Calu3 (cell line): Measurements from ENCODE around the gene TEC. TPM values are rescaled to one million over a fixed set of nuclear protein-coding genes. Genes with fewer than 3 reads are reported as not detected.

ENCODE experiments used
- BruUV-seq: library from RNA; stranded (reverse); fragments of 400-500 nt; replicated peaks from 2 replicates; lab custom pipeline; 2021; lab: Mats Ljungman, UMichigan
- CTCF ChIA-PET: fragments of 300-600 bp; sonication (Branson Sonifier 250); formaldehyde crosslinking; loops from one replicate; lab custom pipeline; 2022; ENCODE audit warnings: antibody characterized with exemption; lab: Charles Lee
- DNase-seq: peaks from one replicate; pipeline ENCODE4 v3.0.0; 2022
- H3K27ac Mint-ChIP-seq: one replicate; pipeline ENCODE4 v1.8.0; 2022; ENCODE audit warnings: mixed read lengths; ENCODE audit not compliant: unreplicated experiment
- H3K27me3 Mint-ChIP-seq: one replicate; pipeline ENCODE4 v1.8.0; 2022; ENCODE audit warnings: mixed read lengths; ENCODE audit not compliant: unreplicated experiment
- H3K36me3 Mint-ChIP-seq: one replicate; pipeline ENCODE4 v1.8.0; 2022; ENCODE audit warnings: mild to moderate bottlenecking, moderate library complexity, mixed read lengths; ENCODE audit not compliant: insufficient read depth, unreplicated experiment
- H3K4me1 Mint-ChIP-seq: one replicate; pipeline ENCODE4 v1.8.0; 2022; ENCODE audit warnings: mild to moderate bottlenecking, low read depth, mixed read lengths; ENCODE audit not compliant: unreplicated experiment
- H3K4me3 Mint-ChIP-seq: one replicate; pipeline ENCODE4 v1.8.0; 2022; ENCODE audit warnings: mild to moderate bottlenecking, low read depth, moderate library complexity, mixed read lengths; ENCODE audit not compliant: unreplicated experiment
- H3K9me3 Mint-ChIP-seq: one replicate; pipeline ENCODE4 v1.8.0; 2022; ENCODE audit warnings: low read depth, mixed read lengths; ENCODE audit not compliant: unreplicated experiment
- intact Hi-C: fragments of 100-400 bp; cut with micrococcal nuclease; formaldehyde crosslinking; loops from one replicate; pipeline ENCODE4 v1.10.0; 2022; ENCODE audit not compliant: unreplicated experiment
- total RNA-seq: library from RNA; stranded (reverse); gene quantifications from 2 replicates; pipeline ENCODE4 v1.2.3, GENCODE V29; 2022
- TF ChIP-seq, protein P1 (sequence below): fragments of 200-600 bp; IDR thresholded peaks from one replicate; pipeline ENCODE4 v1.8.0; 2022; ENCODE audit warnings: antibody characterized with exemption; ENCODE audit not compliant: unreplicated experiment

Gene TEC
- total RNA-seq, 1 experiment from 2014 or later = 3.2 TPM

- CTCF ChIA-PET = no interaction called here
- intact Hi-C loops = no loop called here
- H3K27me3 Mint-ChIP-seq = no peaks in the 10 kb centered on the region
- H3K27ac Mint-ChIP-seq = no peak overlapping the region
- H3K4me3 Mint-ChIP-seq = no peak overlapping the region
- no TSS peak for BruUV-seq
- H3K36me3 Mint-ChIP-seq = no peaks in the 10 kb centered on the region
- H3K4me1 Mint-ChIP-seq = no peaks in the 10 kb centered on the region
- TF ChIP-seq, protein P1, sequence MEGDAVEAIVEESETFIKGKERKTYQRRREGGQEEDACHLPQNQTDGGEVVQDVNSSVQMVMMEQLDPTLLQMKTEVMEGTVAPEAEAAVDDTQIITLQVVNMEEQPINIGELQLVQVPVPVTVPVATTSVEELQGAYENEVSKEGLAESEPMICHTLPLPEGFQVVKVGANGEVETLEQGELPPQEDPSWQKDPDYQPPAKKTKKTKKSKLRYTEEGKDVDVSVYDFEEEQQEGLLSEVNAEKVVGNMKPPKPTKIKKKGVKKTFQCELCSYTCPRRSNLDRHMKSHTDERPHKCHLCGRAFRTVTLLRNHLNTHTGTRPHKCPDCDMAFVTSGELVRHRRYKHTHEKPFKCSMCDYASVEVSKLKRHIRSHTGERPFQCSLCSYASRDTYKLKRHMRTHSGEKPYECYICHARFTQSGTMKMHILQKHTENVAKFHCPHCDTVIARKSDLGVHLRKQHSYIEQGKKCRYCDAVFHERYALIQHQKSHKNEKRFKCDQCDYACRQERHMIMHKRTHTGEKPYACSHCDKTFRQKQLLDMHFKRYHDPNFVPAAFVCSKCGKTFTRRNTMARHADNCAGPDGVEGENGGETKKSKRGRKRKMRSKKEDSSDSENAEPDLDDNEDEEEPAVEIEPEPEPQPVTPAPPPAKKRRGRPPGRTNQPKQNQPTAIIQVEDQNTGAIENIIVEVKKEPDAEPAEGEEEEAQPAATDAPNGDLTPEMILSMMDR = no peak
- H3K9me3 Mint-ChIP-seq = no peaks in the 10 kb centered on the region
- no peak for DNase-seq
Measured at GRCh38 chr4:48195374-48195773, 74.3 kb downstream of the TEC start.

GRCh38 chr4:48194971-48195370, 74.7 kb downstream of the TEC start:
- Mint-ChIP-seq H3K27ac (no peak overlapping the region), H3K36me3 (no peaks in the 10 kb centered on the region), H3K4me3 (no peak overlapping the region), H3K27me3 (no peaks in the 10 kb centered on the region), H3K4me1 (no peaks in the 10 kb centered on the region), H3K9me3 (no peaks in the 10 kb centered on the region)
- no peak for DNase-seq
- intact Hi-C loops = no loop called here
- no TSS peak for BruUV-seq
- TF ChIP-seq, protein P1 = no peak
- CTCF ChIA-PET = no interaction called here

GRCh38 chr4:48193921-48194468, 75.6 kb downstream of the TEC start:
- CTCF ChIA-PET = no interaction called here
- Mint-ChIP-seq H3K36me3 (no peaks in the 10 kb centered on the region), H3K27me3 (no peaks in the 10 kb centered on the region), H3K4me3 (no peak overlapping the region), H3K9me3 (no peaks in the 10 kb centered on the region), H3K27ac (no peak overlapping the region), H3K4me1 (no peaks in the 10 kb centered on the region)
- intact Hi-C loops = no loop called here
- no peak for DNase-seq
- no TSS peak for BruUV-seq
- TF ChIP-seq, protein P1 = no peak

DNA sequence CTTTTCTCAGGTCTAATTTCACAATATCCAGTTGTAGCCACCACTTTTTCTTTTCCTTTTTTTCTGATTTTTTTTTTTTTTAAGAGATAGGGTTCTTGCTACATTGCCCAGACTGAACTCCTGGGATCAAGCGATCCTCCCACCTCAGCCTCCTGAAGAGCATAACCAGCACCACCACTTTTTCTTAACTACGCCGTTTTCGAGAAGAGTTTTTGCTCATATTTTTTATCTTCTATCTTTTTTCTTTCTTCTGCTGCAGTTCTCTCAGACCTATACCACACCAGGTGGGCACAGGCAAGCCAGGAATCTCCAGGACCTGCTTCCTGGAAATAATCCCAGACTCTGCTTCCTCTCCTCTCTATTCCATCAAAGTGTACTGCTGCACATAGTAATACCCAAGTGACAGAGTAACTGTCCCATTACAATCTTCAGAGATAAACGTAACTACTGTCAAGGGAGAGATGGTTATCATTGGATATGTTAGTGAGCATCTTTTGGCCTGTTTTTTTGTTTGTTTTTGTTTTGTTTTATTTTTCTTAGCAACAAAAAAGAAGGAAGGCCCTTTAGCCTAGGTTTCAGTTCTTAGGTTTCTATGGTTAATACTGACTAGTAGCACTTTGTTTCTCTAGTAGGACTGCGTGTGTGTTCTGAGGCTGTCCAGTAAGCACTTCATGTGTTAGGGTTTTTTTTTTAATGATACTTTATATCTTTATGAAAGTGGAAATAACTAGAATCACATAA, 76.4 kb downstream of the TEC start:
- Mint-ChIP-seq H3K9me3 (no peaks in the 10 kb centered on the region), H3K4me3 (no peak overlapping the region), H3K27me3 (no peaks in the 10 kb centered on the region), H3K4me1 (no peaks in the 10 kb centered on the region), H3K27ac (no peak overlapping the region), H3K36me3 (no peaks in the 10 kb centered on the region)
- CTCF ChIA-PET = no interaction called here
- intact Hi-C loops = no loop called here
- no peak for DNase-seq
- BruUV-seq = no TSS peak
- TF ChIP-seq, protein P1 = no peak
